Stomach smooth muscle (tissue), 2 donors: ENCODE results near the gene ENOX1.

Experiments
- H3K27ac ChIP-seq: one replicate; pipeline ENCODE4 v1.7.0; 2013; ENCODE audit warnings: mild to moderate bottlenecking, low read length, inconsistent platforms
- H3K27me3 ChIP-seq, 2 donors: one replicate each; pipeline ENCODE4 v1.7.0; 2013; ENCODE audit warnings: low read length in 2 of 2; ENCODE audit not compliant: insufficient read depth in 2 of 2, control insufficient read depth in 1 of 2
- H3K36me3 ChIP-seq, 2 donors: one replicate each; pipeline ENCODE4 v1.7.0; 2013; ENCODE audit warnings: low read length in 2 of 2; ENCODE audit not compliant: control insufficient read depth in 2 of 2, insufficient read depth in 2 of 2
- H3K4me1 ChIP-seq: one replicate; pipeline ENCODE4 v1.7.0; 2013; ENCODE audit warnings: low read length; ENCODE audit not compliant: control insufficient read depth, insufficient read depth
- H3K4me3 ChIP-seq, 2 donors: one replicate each; pipeline ENCODE4 v1.7.0; 2013; ENCODE audit warnings: low read length in 2 of 2
- H3K9ac ChIP-seq, 2 donors: one replicate each; pipeline ENCODE4 v1.7.0; 2013; ENCODE audit warnings: low read length in 2 of 2, mild to moderate bottlenecking in 1 of 2
- H3K9me3 ChIP-seq, 2 donors: one replicate each; pipeline ENCODE4 v1.7.0; 2013; ENCODE audit warnings: low read length in 2 of 2; ENCODE audit not compliant: control insufficient read depth in 2 of 2
- donor health status: healthy.
- donor health status: Pancreatic carcinoma.

Gene ENOX1

GRCh38 chr13:43274881-43275280, 511.9 kb downstream of the ENOX1 start:
- Histone ChIP-seq H3K27me3 (no peaks in the 10 kb centered on the region), H3K4me1 (peaks cover 12% of the 10 kb centered on the region), H3K36me3 (no peaks in the 10 kb centered on the region), H3K9ac (no peak overlapping the region), H3K4me3 (no peak overlapping the region), H3K27ac (no peak overlapping the region), H3K9me3 (no peaks in the 10 kb centered on the region)

GRCh38 chr13:43273362-43273761, 513.4 kb downstream of the ENOX1 start:
- H3K36me3 ChIP-seq = no peaks in the 10 kb centered on the region
- H3K4me1 ChIP-seq = peaks cover 25% of the 10 kb centered on the region
- H3K9ac ChIP-seq = no peak overlapping the region
- H3K4me3 ChIP-seq = no peak overlapping the region
- H3K27ac ChIP-seq = no peak overlapping the region
- no peaks in the 10 kb centered on the region for H3K9me3 ChIP-seq
- H3K27me3 ChIP-seq = no peaks in the 10 kb centered on the region

GRCh38 chr13:43272851-43273250, 513.9 kb downstream of the ENOX1 start:
- no peak overlapping the region for H3K27ac ChIP-seq
- no peak overlapping the region for H3K4me3 ChIP-seq
- no peaks in the 10 kb centered on the region for H3K9me3 ChIP-seq
- H3K27me3 ChIP-seq = no peaks in the 10 kb centered on the region
- H3K36me3 ChIP-seq = no peaks in the 10 kb centered on the region
- no peak overlapping the region for H3K9ac ChIP-seq
- peaks cover 25% of the 10 kb centered on the region for H3K4me1 ChIP-seq

GRCh38 chr13:43271152-43271551, 515.6 kb downstream of the ENOX1 start:
- no peaks in the 10 kb centered on the region for H3K36me3 ChIP-seq
- no peaks in the 10 kb centered on the region for H3K27me3 ChIP-seq
- H3K9ac ChIP-seq = no peak overlapping the region
- H3K4me3 ChIP-seq = no peak overlapping the region
- peaks cover 25% of the 10 kb centered on the region for H3K4me1 ChIP-seq
- H3K9me3 ChIP-seq = no peaks in the 10 kb centered on the region
- H3K27ac ChIP-seq = no peak overlapping the region

GRCh38 chr13:43270130-43270830, 516.5 kb downstream of the ENOX1 start:
- Histone ChIP-seq H3K27ac (peak overlapping the region; percentile 37), H3K4me3 (no peak overlapping the region), H3K27me3 (no peaks in the 10 kb centered on the region), H3K4me1 (peaks cover 25% of the 10 kb centered on the region), H3K36me3 (no peaks in the 10 kb centered on the region), H3K9me3 (no peaks in the 10 kb centered on the region), H3K9ac (peak overlapping the region in 1 of 2 donors; percentile 22)

GRCh38 chr13:43269037-43269481, 517.7 kb downstream of the ENOX1 start:
- H3K9me3 ChIP-seq = no peaks in the 10 kb centered on the region
- H3K36me3 ChIP-seq = peaks cover 0 to 1% of the 10 kb centered on the region in 2 donors
- peak overlapping the region in 1 of 2 donors; percentile 47 for H3K9ac ChIP-seq
- H3K27me3 ChIP-seq = no peaks in the 10 kb centered on the region
- H3K4me3 ChIP-seq = peak overlapping the region in 1 of 2 donors; percentile 10
- peak overlapping the region; percentile 37 for H3K27ac ChIP-seq
- peaks cover 22% of the 10 kb centered on the region for H3K4me1 ChIP-seq

GRCh38 chr13:43268632-43269031, 518.1 kb downstream of the ENOX1 start:
- Histone ChIP-seq H3K9ac (peak overlapping the region in 1 of 2 donors; percentile 47), H3K27me3 (no peaks in the 10 kb centered on the region), H3K9me3 (no peaks in the 10 kb centered on the region), H3K4me3 (no peak overlapping the region), H3K4me1 (peaks cover 22% of the 10 kb centered on the region), H3K36me3 (peaks cover 0 to 3% of the 10 kb centered on the region in 2 donors), H3K27ac (peak overlapping the region; percentile 37)

GRCh38 chr13:43267916-43268315, 518.9 kb downstream of the ENOX1 start:
- Histone ChIP-seq H3K9ac (no peak overlapping the region), H3K27ac (no peak overlapping the region), H3K9me3 (no peaks in the 10 kb centered on the region), H3K4me1 (peaks cover 22% of the 10 kb centered on the region), H3K36me3 (peaks cover 0 to 3% of the 10 kb centered on the region in 2 donors), H3K4me3 (no peak overlapping the region), H3K27me3 (no peaks in the 10 kb centered on the region)

GRCh38 chr13:43266936-43267615, 519.7 kb downstream of the ENOX1 start:
- peaks cover 0 to 3% of the 10 kb centered on the region in 2 donors for H3K36me3 ChIP-seq
- H3K4me1 ChIP-seq = peaks cover 22% of the 10 kb centered on the region
- no peaks in the 10 kb centered on the region for H3K9me3 ChIP-seq
- no peaks in the 10 kb centered on the region for H3K27me3 ChIP-seq
- no peak overlapping the region for H3K4me3 ChIP-seq
- no peak overlapping the region for H3K27ac ChIP-seq
- no peak overlapping the region for H3K9ac ChIP-seq

GRCh38 chr13:43265028-43265427, 521.7 kb downstream of the ENOX1 start:
- Histone ChIP-seq H3K27me3 (no peaks in the 10 kb centered on the region), H3K4me3 (no peak overlapping the region), H3K36me3 (peaks cover 0 to 3% of the 10 kb centered on the region in 2 donors), H3K9me3 (no peaks in the 10 kb centered on the region), H3K4me1 (peaks cover 15% of the 10 kb centered on the region), H3K27ac (no peak overlapping the region), H3K9ac (no peak overlapping the region)

GRCh38 chr13:43264458-43264857, 522.3 kb downstream of the ENOX1 start:
- Histone ChIP-seq H3K9me3 (no peaks in the 10 kb centered on the region), H3K36me3 (peaks cover 0 to 3% of the 10 kb centered on the region in 2 donors), H3K4me1 (peaks cover 9% of the 10 kb centered on the region), H3K27ac (no peak overlapping the region), H3K27me3 (no peaks in the 10 kb centered on the region), H3K9ac (no peak overlapping the region), H3K4me3 (no peak overlapping the region)
